HepG2 (cell line): Measurements from ENCODE around the gene NCOA4. TPM values are rescaled to one million over a fixed set of nuclear protein-coding genes. Genes with fewer than 3 reads are reported as not detected.
A peak's percentile ranks its signal among the peaks of the same experiment; 100 is the strongest.

Experiments used
- ATAC-seq: fragments of 200-7000 bp; cut with Tn5 transposase; 3 replicates; pipeline ENCODE4 v1.9.1; 2020; ENCODE audit warnings: mild to moderate bottlenecking, moderate library complexity
- BruUV-seq: library from RNA; stranded (reverse); fragments of 400-500 nt; replicated peaks from 2 replicates; lab custom pipeline; 2021; lab: Mats Ljungman, UMichigan
- CTCF ChIA-PET: fragments of 300-600 bp; formaldehyde crosslinking; extraction: SDS; loops from one replicate; lab custom pipeline; 2021; ENCODE audit warnings: low total read pairs, inconsistent platforms, low intra/inter-chr PET ratio; lab: Yijun Ruan, JAX
- POLR2A ChIA-PET: fragments of 350-600 bp; sonication (Branson Sonifier 250); formaldehyde crosslinking; loops from one replicate; lab custom pipeline; 2020; ENCODE audit warnings: antibody characterized with exemption, inconsistent platforms; lab: Yijun Ruan, JAX
- DNase-seq: peaks from one replicate; pipeline ENCODE4 v3.0.0-alpha.2; 2015; ENCODE audit warnings: low spot score
- FAIRE-seq: peaks from 3 replicates; lab custom pipeline; 2011; peaks lifted over from hg19 to GRCh38; lab: Jason Lieb, UNC
- H2AFZ ChIP-seq: one replicate; pipeline ENCODE4 v1.6.1; 2011; ENCODE audit warnings: low read length, inconsistent platforms
- H3K27ac ChIP-seq: fragments of 300-600 bp; 3 replicates; pipeline ENCODE4 v1.8.0; 2011; ENCODE audit warnings: mixed run types, mild to moderate bottlenecking, mixed read lengths, low read length, inconsistent platforms; ENCODE audit not compliant: insufficient read depth; ENCODE audit errors: extremely low read length
- H3K27me3 ChIP-seq, 2 experiments: fragments of 200-600 bp in 1 of 2; 2 replicates in 1 of 2; 3 replicates in 1 of 2; pipeline versions ENCODE4 v1.6.0 to v1.8.0; 2011; ENCODE audit warnings: low read length in 2 of 2, mild to moderate bottlenecking in 2 of 2, moderate library complexity in 2 of 2, inconsistent platforms in 1 of 2; ENCODE audit not compliant: insufficient read depth in 2 of 2, control insufficient read depth in 1 of 2
- H3K36me3 ChIP-seq, 2 experiments: fragments of 200-600 bp in 1 of 2; replicated peaks in 1 of 2; 2 replicates in 1 of 2; 3 replicates in 1 of 2; pipeline versions ENCODE4 v1.5.1 to v1.8.0; 2011; ENCODE audit warnings: low read length in 2 of 2, inconsistent platforms in 1 of 2; ENCODE audit not compliant: insufficient read depth in 2 of 2, control insufficient read depth in 1 of 2
- H3K4me1 ChIP-seq: 2 replicates; pipeline ENCODE4 v1.5.1; 2012; ENCODE audit warnings: low read length, inconsistent platforms; ENCODE audit not compliant: insufficient read depth
- H3K4me2 ChIP-seq: 2 replicates; pipeline ENCODE4 v1.6.0; 2011; ENCODE audit warnings: low read depth, low read length, inconsistent platforms
- H3K4me3 ChIP-seq, 3 experiments: fragments of 200-600 bp in 1 of 3; sonication (generic), shearing (Covaris generic) in 1 of 3; replicated peaks in 1 of 3; 2 replicates each; pipeline ENCODE4 v1.5.1; 2011 to 2016; ENCODE audit warnings: low read length in 3 of 3, inconsistent platforms in 2 of 3, low read depth in 2 of 3, mild to moderate bottlenecking in 2 of 3, control low read depth in 1 of 3, mixed read lengths in 1 of 3; ENCODE audit not compliant: insufficient read depth in 1 of 3
- H3K79me2 ChIP-seq: one replicate; pipeline ENCODE4 v1.6.1; 2011; ENCODE audit warnings: low read length, inconsistent platforms; ENCODE audit not compliant: insufficient read depth
- H3K9ac ChIP-seq: 2 replicates; pipeline ENCODE4 v1.6.0; 2011; ENCODE audit warnings: mild to moderate bottlenecking, low read depth, low read length, inconsistent platforms; ENCODE audit not compliant: insufficient read depth
- H3K9me3 ChIP-seq: 2 replicates; pipeline ENCODE4 v1.5.1; 2012; ENCODE audit warnings: mild to moderate bottlenecking, low read length
- H4K20me1 ChIP-seq: 2 replicates; pipeline ENCODE4 v1.6.0; 2011; ENCODE audit warnings: inconsistent platforms, mild to moderate bottlenecking, low read length, moderate library complexity; ENCODE audit not compliant: insufficient read depth
- POLR2AphosphoS5 ChIP-seq: IDR thresholded peaks from 2 replicates; pipeline ENCODE4 v1.6.1; 2012; ENCODE audit warnings: low read depth, low read length
- RARA ChIP-seq: IDR thresholded peaks from 2 replicates; pipeline ENCODE4 v1.6.1; 2016; ENCODE audit warnings: missing genetic modification reagents, missing compliant biosample characterization
- RBFOX2 ChIP-seq: fragments of 200-400 bp; formaldehyde crosslinking; IDR thresholded peaks from 2 replicates; pipeline ENCODE4 v1.6.1; 2017; ENCODE audit warnings: low read depth, mild to moderate bottlenecking, low read length
- RBM22 ChIP-seq: fragments of 200-400 bp; formaldehyde crosslinking; optimal IDR thresholded peaks from 2 replicates; pipeline ENCODE3; 2017; ENCODE audit warnings: mild to moderate bottlenecking, low read length, moderate library complexity
- ZSCAN9 ChIP-seq: IDR thresholded peaks from 2 replicates; pipeline ENCODE4 v1.6.1; 2016; ENCODE audit warnings: borderline replicate concordance
- WGBS: methylation state at CpG from one replicate; pipeline ENCODE4 v1.1.6; 2017; ENCODE audit warnings: low lambda C conversion rate; 5-methylcytosine and 5-hydroxymethylcytosine counted together
- in situ Hi-C: cut with HindIII; loops from 2 replicates; pipeline ENCODE4 v1.10.0; 2017; ENCODE audit warnings: low pct_unique_long_range_greater_than_20kb; ENCODE audit not compliant: extremely low pct_ligation_motif_present
- intact Hi-C: fragments of 100-400 bp; cut with micrococcal nuclease; formaldehyde crosslinking; loops from one replicate; pipeline ENCODE4 v1.10.0; 2022; ENCODE audit not compliant: unreplicated experiment
- polyA plus RNA-seq, 8 experiments: library from polyadenylated mRNA; depleted of rRNA in 3 of 8; stranded (reverse) in 7 of 8; unstranded in 1 of 8; fragments of >200 nt; fragmentation: Illumina TruSeq in 4 of 8; extraction: Trizol in 4 of 8; gene quantifications; 2 replicates each; pipeline versions ENCODE4 v1.2.1 to v1.2.3, GENCODE V29; 2011 to 2016; ENCODE audit warnings: low read depth in 4 of 8, missing spikeins in 1 of 8, mixed read lengths in 1 of 8; ENCODE audit not compliant: insufficient read depth in 1 of 8
- total RNA-seq, 5 experiments: library from RNA; depleted of rRNA; stranded (reverse); fragments of >200 nt; fragmentation: Illumina TruSeq; extraction: Trizol; gene quantifications; 2 replicates each; pipeline ENCODE4 v1.2.3, GENCODE V29; 2016; ENCODE audit warnings: low read depth in 1 of 5
- TF ChIP-seq, protein P1 (sequence below): sonication (generic); formaldehyde crosslinking; IDR thresholded peaks from 2 replicates; pipeline ENCODE4 v1.5.0; 2020; ENCODE audit warnings: missing genetic modification reagents
- TF ChIP-seq, protein P2 (sequence below): sonication (generic); formaldehyde crosslinking; IDR thresholded peaks from 2 replicates; pipeline ENCODE4 v1.4.0; 2020; ENCODE audit warnings: missing genetic modification reagents, mild to moderate bottlenecking, borderline replicate concordance
- TF ChIP-seq, protein P3 (sequence below): sonication (generic); formaldehyde crosslinking; IDR thresholded peaks from 2 replicates; pipeline ENCODE4 v1.5.0; 2020; ENCODE audit warnings: mild to moderate bottlenecking, missing genetic modification reagents, borderline replicate concordance

Gene NCOA4
- total and polyA plus RNA-seq, 2 of the 13 experiments (the other 11 are each of a cell fraction or from before 2014, with no cell fraction given), result 306 to 400 TPM

DNA sequence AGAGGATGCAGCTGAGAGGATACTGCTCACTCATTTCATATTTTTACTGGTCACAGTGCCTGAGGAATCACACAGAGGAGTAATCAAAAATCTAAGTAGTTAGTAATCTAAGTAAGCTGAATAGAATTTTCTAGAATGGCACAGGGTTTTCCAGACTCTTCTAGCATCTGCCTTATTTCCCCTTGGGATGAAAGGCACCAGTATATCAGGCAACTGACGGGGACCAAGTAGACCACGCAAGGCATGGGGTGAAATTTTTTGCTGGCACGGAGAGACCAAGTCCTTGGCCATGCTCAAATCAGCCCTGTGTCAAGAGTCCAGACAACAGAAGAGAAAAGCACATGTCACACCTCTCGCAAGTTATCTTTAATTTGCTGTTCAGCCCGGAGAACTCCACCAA lies 14.2 kb downstream of the NCOA4 start:
- Histone ChIP-seq H3K9me3 (no peaks in the 10 kb centered on the region), H3K36me3 (peaks cover 29 to 74% of the 10 kb centered on the region in 2 experiments), H4K20me1 (peaks cover 88% of the 10 kb centered on the region), H3K4me2 (0 out of 2 replicates have a peak overlapping the region, but pooled peaks have one; percentile 5), H3K27me3 (no peaks in the 10 kb centered on the region), H2AFZ (no peak overlapping the region), H3K79me2 (peaks cover 89% of the 10 kb centered on the region), H3K4me1 (peaks cover 63% of the 10 kb centered on the region), H3K4me3 (no peak overlapping the region), H3K27ac (no peak overlapping the region), H3K9ac (no peak overlapping the region)
- intact Hi-C loops (no loop called here), in situ Hi-C loops (no loop called here)
- TF ChIP-seq, protein P1, sequence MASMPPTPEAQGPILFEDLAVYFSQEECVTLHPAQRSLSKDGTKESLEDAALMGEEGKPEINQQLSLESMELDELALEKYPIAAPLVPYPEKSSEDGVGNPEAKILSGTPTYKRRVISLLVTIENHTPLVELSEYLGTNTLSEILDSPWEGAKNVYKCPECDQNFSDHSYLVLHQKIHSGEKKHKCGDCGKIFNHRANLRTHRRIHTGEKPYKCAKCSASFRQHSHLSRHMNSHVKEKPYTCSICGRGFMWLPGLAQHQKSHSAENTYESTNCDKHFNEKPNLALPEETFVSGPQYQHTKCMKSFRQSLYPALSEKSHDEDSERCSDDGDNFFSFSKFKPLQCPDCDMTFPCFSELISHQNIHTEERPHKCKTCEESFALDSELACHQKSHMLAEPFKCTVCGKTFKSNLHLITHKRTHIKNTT, result no peak
- TF ChIP-seq RBFOX2 (peak; percentile 63), ZSCAN9 (CRISPR knock-in tag) (no peak), POLR2AphosphoS5 (0 out of 2 replicates have a peak, but pooled peaks have one; percentile 22), RBM22 (peak; percentile 68)
- ChIA-PET CTCF (no interaction called here), POLR2A (interaction anchor here (0.9 to 1.0 kb wide), 2 partner anchors 10 to 14 kb away, joined by 3 to 5 read pairs; no protein-coding TSS in a partner anchor)
- 93% methylated on average over 5 of the region's 5 CpGs for whole genome bisulfite sequencing
- no TSS peak for BruUV-seq
- DNase-seq (no peak), ATAC-seq (no peak), FAIRE-seq (no peak)

DNA sequence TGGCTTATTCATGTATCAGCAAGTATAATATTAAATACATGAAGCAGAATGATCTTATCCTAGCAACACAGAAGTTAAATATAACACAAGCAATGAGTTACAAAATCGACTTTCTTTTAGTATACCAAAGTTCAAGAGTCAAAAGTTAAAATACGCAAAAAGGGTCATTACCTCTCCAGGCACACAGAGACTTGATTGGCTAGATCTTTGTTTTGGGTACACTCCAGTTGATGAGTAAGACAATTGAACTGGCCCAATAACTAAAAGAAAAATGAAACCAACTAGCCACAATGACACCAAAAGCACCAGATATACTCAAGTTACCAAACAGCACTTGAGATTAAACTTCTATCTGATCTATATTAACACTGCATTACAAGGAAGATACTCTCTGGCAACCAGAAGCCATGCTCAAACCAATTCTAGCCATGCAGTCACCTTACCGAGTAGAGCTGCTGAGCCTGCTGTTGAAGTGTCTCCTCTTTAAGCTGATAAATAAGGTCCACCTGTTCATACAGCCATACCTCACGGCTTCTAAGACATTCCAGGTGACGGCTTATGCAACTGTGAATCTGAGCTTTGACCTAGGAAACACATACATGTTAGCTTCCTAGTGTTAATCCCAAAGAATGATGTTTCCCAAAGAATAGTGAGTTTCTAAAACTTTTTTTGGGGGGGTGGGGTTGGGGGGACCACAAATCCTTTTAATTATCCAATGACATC lies 15.6 kb downstream of the NCOA4 start:
- ChIA-PET CTCF (no interaction called here), POLR2A (interaction anchor here (1.0 to 1.2 kb wide), 3 partner anchors 9 to 13 kb away, joined by 3 to 5 read pairs (median 4); no protein-coding TSS in a partner anchor)
- FAIRE-seq (no peak), ATAC-seq (no peak; the same call in 2 of the 3 replicates), DNase-seq (no peak)
- Histone ChIP-seq H3K79me2 (peaks cover 82% of the 10 kb centered on the region), H3K4me1 (peaks cover 58% of the 10 kb centered on the region), H3K9me3 (no peaks in the 10 kb centered on the region), H2AFZ (no peak overlapping the region), H3K27me3 (no peaks in the 10 kb centered on the region), H3K27ac (peak overlapping the region; percentile 31), H4K20me1 (peaks cover 87% of the 10 kb centered on the region), H3K4me3 (no peak overlapping the region), H3K4me2 (no peak overlapping the region), H3K9ac (no peak overlapping the region), H3K36me3 (peaks cover 29 to 87% of the 10 kb centered on the region in 2 experiments)
- in situ Hi-C loops (no loop called here), intact Hi-C loops (no loop called here)
- 76% methylated on average over 5 of the region's 5 CpGs for WGBS
- BruUV-seq, result no TSS peak
- TF ChIP-seq, protein P2, sequence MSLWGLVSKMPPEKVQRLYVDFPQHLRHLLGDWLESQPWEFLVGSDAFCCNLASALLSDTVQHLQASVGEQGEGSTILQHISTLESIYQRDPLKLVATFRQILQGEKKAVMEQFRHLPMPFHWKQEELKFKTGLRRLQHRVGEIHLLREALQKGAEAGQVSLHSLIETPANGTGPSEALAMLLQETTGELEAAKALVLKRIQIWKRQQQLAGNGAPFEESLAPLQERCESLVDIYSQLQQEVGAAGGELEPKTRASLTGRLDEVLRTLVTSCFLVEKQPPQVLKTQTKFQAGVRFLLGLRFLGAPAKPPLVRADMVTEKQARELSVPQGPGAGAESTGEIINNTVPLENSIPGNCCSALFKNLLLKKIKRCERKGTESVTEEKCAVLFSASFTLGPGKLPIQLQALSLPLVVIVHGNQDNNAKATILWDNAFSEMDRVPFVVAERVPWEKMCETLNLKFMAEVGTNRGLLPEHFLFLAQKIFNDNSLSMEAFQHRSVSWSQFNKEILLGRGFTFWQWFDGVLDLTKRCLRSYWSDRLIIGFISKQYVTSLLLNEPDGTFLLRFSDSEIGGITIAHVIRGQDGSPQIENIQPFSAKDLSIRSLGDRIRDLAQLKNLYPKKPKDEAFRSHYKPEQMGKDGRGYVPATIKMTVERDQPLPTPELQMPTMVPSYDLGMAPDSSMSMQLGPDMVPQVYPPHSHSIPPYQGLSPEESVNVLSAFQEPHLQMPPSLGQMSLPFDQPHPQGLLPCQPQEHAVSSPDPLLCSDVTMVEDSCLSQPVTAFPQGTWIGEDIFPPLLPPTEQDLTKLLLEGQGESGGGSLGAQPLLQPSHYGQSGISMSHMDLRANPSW (CRISPR knock-in tag), result no peak
- TF ChIP-seq, protein P3, sequence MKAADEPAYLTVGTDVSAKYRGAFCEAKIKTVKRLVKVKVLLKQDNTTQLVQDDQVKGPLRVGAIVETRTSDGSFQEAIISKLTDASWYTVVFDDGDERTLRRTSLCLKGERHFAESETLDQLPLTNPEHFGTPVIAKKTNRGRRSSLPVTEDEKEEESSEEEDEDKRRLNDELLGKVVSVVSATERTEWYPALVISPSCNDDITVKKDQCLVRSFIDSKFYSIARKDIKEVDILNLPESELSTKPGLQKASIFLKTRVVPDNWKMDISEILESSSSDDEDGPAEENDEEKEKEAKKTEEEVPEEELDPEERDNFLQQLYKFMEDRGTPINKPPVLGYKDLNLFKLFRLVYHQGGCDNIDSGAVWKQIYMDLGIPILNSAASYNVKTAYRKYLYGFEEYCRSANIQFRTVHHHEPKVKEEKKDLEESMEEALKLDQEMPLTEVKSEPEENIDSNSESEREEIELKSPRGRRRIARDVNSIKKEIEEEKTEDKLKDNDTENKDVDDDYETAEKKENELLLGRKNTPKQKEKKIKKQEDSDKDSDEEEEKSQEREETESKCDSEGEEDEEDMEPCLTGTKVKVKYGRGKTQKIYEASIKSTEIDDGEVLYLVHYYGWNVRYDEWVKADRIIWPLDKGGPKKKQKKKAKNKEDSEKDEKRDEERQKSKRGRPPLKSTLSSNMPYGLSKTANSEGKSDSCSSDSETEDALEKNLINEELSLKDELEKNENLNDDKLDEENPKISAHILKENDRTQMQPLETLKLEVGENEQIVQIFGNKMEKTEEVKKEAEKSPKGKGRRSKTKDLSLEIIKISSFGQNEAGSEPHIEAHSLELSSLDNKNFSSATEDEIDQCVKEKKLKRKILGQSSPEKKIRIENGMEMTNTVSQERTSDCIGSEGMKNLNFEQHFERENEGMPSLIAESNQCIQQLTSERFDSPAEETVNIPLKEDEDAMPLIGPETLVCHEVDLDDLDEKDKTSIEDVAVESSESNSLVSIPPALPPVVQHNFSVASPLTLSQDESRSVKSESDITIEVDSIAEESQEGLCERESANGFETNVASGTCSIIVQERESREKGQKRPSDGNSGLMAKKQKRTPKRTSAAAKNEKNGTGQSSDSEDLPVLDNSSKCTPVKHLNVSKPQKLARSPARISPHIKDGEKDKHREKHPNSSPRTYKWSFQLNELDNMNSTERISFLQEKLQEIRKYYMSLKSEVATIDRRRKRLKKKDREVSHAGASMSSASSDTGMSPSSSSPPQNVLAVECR (CRISPR knock-in tag), result no peak
- TF ChIP-seq RARA (CRISPR knock-in tag) (peak; percentile 69), RBM22 (peak; percentile 83)
